Measurements from ENCODE around the gene SPATA6. TPM values are rescaled to one million over a fixed set of nuclear protein-coding genes. Genes with fewer than 3 reads are reported as not detected.

Gene SPATA6
- total RNA-seq, 1 experiment from 2014 or later = 18.2 TPM

DNA sequence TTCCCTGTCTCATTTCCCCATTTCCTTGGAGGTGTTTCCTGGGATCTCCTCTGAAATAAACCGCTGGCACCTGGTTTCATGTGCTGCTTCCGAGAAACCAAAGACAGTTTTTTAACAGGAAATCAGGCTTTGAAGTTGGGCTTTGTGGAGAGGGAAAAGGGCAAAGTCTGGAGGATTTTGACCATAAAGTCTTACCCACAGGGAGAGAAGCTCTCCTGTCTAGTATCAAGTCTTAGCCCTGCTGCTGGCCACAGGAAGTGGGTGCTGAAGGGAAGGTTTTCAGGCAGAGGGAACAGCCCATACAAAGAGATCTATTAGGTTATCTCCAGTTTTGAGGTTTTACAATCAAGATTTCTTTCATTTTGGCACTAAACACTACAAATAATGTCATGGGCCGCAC is 220.2 kb downstream of the SPATA6 start:
- DNase-seq (ENCODE audit: low read depth, low spot score) = no peak
- intact Hi-C loops (cut with micrococcal nuclease; ENCODE audit: unreplicated experiment) (loop anchor here (10.0 kb wide), 1 partner anchor 243 kb away; no protein-coding TSS in a partner anchor), in situ Hi-C loops (cut with HindIII; ENCODE audit: low pct_unique_long_range_greater_than_20kb, low sequenced_read_pairs) (no loop called here)
- H3K9me3 ChIP-seq (ENCODE audit: control insufficient read depth, insufficient read depth, low read depth, low read length) = no peaks in the 10 kb centered on the region
- no peaks in the 10 kb centered on the region for H3K36me3 ChIP-seq (ENCODE audit: control insufficient read depth, insufficient read depth, low read length)
- ChIA-PET POLR2A (no interaction called here), CTCF (no interaction called here)
- H3K27ac ChIP-seq (ENCODE audit: low read length) = no peak overlapping the region
- no peak for ATAC-seq
- peaks cover 4% of the 10 kb centered on the region; the same call in 1 of the 2 replicates for H3K27me3 ChIP-seq (ENCODE audit: control insufficient read depth, insufficient read depth, low read length)
- TF ChIP-seq, protein P1, sequence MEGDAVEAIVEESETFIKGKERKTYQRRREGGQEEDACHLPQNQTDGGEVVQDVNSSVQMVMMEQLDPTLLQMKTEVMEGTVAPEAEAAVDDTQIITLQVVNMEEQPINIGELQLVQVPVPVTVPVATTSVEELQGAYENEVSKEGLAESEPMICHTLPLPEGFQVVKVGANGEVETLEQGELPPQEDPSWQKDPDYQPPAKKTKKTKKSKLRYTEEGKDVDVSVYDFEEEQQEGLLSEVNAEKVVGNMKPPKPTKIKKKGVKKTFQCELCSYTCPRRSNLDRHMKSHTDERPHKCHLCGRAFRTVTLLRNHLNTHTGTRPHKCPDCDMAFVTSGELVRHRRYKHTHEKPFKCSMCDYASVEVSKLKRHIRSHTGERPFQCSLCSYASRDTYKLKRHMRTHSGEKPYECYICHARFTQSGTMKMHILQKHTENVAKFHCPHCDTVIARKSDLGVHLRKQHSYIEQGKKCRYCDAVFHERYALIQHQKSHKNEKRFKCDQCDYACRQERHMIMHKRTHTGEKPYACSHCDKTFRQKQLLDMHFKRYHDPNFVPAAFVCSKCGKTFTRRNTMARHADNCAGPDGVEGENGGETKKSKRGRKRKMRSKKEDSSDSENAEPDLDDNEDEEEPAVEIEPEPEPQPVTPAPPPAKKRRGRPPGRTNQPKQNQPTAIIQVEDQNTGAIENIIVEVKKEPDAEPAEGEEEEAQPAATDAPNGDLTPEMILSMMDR (IDR thresholded peaks at IDR 0.05) = no peak
- TF ChIP-seq, protein P2, sequence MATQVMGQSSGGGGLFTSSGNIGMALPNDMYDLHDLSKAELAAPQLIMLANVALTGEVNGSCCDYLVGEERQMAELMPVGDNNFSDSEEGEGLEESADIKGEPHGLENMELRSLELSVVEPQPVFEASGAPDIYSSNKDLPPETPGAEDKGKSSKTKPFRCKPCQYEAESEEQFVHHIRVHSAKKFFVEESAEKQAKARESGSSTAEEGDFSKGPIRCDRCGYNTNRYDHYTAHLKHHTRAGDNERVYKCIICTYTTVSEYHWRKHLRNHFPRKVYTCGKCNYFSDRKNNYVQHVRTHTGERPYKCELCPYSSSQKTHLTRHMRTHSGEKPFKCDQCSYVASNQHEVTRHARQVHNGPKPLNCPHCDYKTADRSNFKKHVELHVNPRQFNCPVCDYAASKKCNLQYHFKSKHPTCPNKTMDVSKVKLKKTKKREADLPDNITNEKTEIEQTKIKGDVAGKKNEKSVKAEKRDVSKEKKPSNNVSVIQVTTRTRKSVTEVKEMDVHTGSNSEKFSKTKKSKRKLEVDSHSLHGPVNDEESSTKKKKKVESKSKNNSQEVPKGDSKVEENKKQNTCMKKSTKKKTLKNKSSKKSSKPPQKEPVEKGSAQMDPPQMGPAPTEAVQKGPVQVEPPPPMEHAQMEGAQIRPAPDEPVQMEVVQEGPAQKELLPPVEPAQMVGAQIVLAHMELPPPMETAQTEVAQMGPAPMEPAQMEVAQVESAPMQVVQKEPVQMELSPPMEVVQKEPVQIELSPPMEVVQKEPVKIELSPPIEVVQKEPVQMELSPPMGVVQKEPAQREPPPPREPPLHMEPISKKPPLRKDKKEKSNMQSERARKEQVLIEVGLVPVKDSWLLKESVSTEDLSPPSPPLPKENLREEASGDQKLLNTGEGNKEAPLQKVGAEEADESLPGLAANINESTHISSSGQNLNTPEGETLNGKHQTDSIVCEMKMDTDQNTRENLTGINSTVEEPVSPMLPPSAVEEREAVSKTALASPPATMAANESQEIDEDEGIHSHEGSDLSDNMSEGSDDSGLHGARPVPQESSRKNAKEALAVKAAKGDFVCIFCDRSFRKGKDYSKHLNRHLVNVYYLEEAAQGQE (IDR thresholded peaks at IDR 0.05; ENCODE audit: insufficient read depth in 1 of 2, low read depth in 2 of 2, low read length in 1 of 2) = no peak
- no peak for TF ChIP-seq POLR2AphosphoS5 (IDR thresholded peaks at IDR 0.05; ENCODE audit: low read depth, low read length)
- no peak for TF ChIP-seq TCF7L2 (IDR thresholded peaks at IDR 0.05; ENCODE audit: low read depth, low read length)
- no peak for TF ChIP-seq SIN3A (IDR thresholded peaks at IDR 0.05; ENCODE audit: borderline replicate concordance, insufficient read depth, low read depth, low read length)
- no TSS peak for BruUV-seq (replicated peaks)
- H3K4me3 ChIP-seq (ENCODE audit: low read depth in 2 of 2, low read length in 2 of 2) = no peak overlapping the region
- no peaks in the 10 kb centered on the region for H3K4me1 ChIP-seq (ENCODE audit: control insufficient read depth, insufficient read depth, low read length)

DNA sequence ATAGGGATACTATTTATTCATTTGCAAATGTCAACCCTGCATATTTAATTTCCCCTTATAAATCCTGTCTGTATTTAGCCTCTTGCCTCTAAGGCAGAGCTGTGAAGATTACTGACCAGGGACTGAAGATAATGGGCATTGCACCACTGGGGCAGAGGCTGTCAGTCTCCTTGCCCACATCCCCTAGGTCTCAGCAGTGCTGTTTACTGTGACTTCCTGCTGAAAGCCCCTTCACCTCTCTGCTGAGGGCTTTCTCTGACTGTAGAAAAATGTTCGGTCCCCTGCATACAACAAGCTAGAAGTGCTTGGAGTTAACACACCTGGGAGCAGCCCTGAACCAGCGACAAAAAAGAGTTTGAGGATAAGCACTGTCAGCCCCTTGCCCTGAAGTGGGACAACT is 220.7 kb downstream of the SPATA6 start:
- in situ Hi-C loops (cut with HindIII; ENCODE audit: low pct_unique_long_range_greater_than_20kb, low sequenced_read_pairs) = no loop called here
- intact Hi-C loops (cut with micrococcal nuclease; ENCODE audit: unreplicated experiment) = loop anchor here (10.0 kb wide), 1 partner anchor 243 kb away; no protein-coding TSS in a partner anchor
- ATAC-seq (no peak), DNase-seq (ENCODE audit: low read depth, low spot score) (no peak)
- H3K9me3 ChIP-seq (ENCODE audit: control insufficient read depth, insufficient read depth, low read depth, low read length) = no peaks in the 10 kb centered on the region
- H3K4me1 ChIP-seq (ENCODE audit: control insufficient read depth, insufficient read depth, low read length) = no peaks in the 10 kb centered on the region
- no peak overlapping the region for H3K4me3 ChIP-seq (ENCODE audit: low read depth in 2 of 2, low read length in 2 of 2)
- BruUV-seq (replicated peaks) = no TSS peak
- ChIA-PET CTCF (no interaction called here), POLR2A (no interaction called here)
- no peak for TF ChIP-seq POLR2AphosphoS5 (IDR thresholded peaks at IDR 0.05; ENCODE audit: low read depth, low read length)
- TF ChIP-seq, protein P2 (IDR thresholded peaks at IDR 0.05; ENCODE audit: insufficient read depth in 1 of 2, low read depth in 2 of 2, low read length in 1 of 2) = no peak
- no peak for TF ChIP-seq TCF7L2 (IDR thresholded peaks at IDR 0.05; ENCODE audit: low read depth, low read length)
- TF ChIP-seq, protein P1 (IDR thresholded peaks at IDR 0.05) = no peak
- no peak for TF ChIP-seq SIN3A (IDR thresholded peaks at IDR 0.05; ENCODE audit: borderline replicate concordance, insufficient read depth, low read depth, low read length)
- H3K27ac ChIP-seq (ENCODE audit: low read length) = no peak overlapping the region
- peaks cover 4% of the 10 kb centered on the region; the same call in 1 of the 2 replicates for H3K27me3 ChIP-seq (ENCODE audit: control insufficient read depth, insufficient read depth, low read length)
- no peaks in the 10 kb centered on the region for H3K36me3 ChIP-seq (ENCODE audit: control insufficient read depth, insufficient read depth, low read length)

Measured in Panc1 (cell line).